GM23338 (cell line): ENCODE data around the gene OSBPL6. TPM values are rescaled to one million over a fixed set of nuclear protein-coding genes. Genes with fewer than 3 reads are reported as not detected.

Experiments
- ATAC-seq: fragments of 200-7000 bp; cut with Tn5 transposase; 3 replicates; pipeline ENCODE4 v1.9.1; 2020
- DNase-seq: peaks from one replicate; pipeline ENCODE4 v3.0.0-alpha.2; 2015; ENCODE audit warnings: low spot score
- H2AFZ ChIP-seq: fragments of 200-600 bp; sonication (generic); 2 replicates; pipeline ENCODE4 v1.8.0; 2016; ENCODE audit warnings: antibody characterized with exemption, mild to moderate bottlenecking, moderate library complexity
- H3F3A ChIP-seq: fragments of 200-600 bp; sonication (generic); replicated peaks from 2 replicates; pipeline ENCODE4 v1.8.0; 2017; ENCODE audit warnings: antibody characterized with exemption, mixed run types, low read depth
- H3K27ac ChIP-seq: fragments of 200-600 bp; sonication (generic); 2 replicates; pipeline ENCODE4 v1.6.1; 2016; ENCODE audit warnings: low read depth
- H3K27me3 ChIP-seq: fragments of 200-600 bp; sonication (generic); 2 replicates; pipeline ENCODE4 v1.8.0; 2016; ENCODE audit warnings: mild to moderate bottlenecking, mixed run types, moderate library complexity; ENCODE audit not compliant: insufficient read depth
- H3K36me3 ChIP-seq: fragments of 200-600 bp; sonication (generic); 2 replicates; pipeline ENCODE4 v1.8.0; 2016; ENCODE audit warnings: mild to moderate bottlenecking; ENCODE audit not compliant: insufficient read depth
- H3K4me1 ChIP-seq: fragments of 200-600 bp; sonication (generic); 2 replicates; pipeline ENCODE4 v1.8.0; 2016; ENCODE audit warnings: mild to moderate bottlenecking, moderate library complexity; ENCODE audit not compliant: insufficient read depth
- H3K4me2 ChIP-seq: fragments of 200-600 bp; sonication (generic); 2 replicates; pipeline ENCODE4 v1.7.1; 2017; ENCODE audit warnings: mixed run types
- H3K4me3 ChIP-seq: fragments of 200-600 bp; sonication (generic); 2 replicates; pipeline ENCODE4 v1.6.1; 2016; ENCODE audit warnings: mixed run types
- H3K79me2 ChIP-seq: fragments of 200-600 bp; sonication (generic); replicated peaks from 2 replicates; pipeline ENCODE4 v1.8.0; 2017; ENCODE audit warnings: mild to moderate bottlenecking; ENCODE audit not compliant: insufficient read depth
- H3K9me2 ChIP-seq: fragments of 200-600 bp; sonication (generic); 2 replicates; pipeline ENCODE4 v1.8.0; 2017; ENCODE audit not compliant: insufficient read depth
- H4K20me1 ChIP-seq: fragments of 200-600 bp; sonication (generic); replicated peaks from 2 replicates; pipeline ENCODE4 v1.8.0; 2017; ENCODE audit warnings: mild to moderate bottlenecking; ENCODE audit not compliant: insufficient read depth
- H3K27ac Mint-ChIP-seq: 2 replicates; pipeline ENCODE4 v1.8.0; 2020; ENCODE audit warnings: inconsistent platforms, mild to moderate bottlenecking, moderate library complexity, mixed read lengths
- H3K27me3 Mint-ChIP-seq: 3 replicates; pipeline ENCODE4 v1.8.0; 2022; ENCODE audit warnings: low read depth, mild to moderate bottlenecking, moderate library complexity, mixed read lengths, inconsistent platforms; ENCODE audit not compliant: insufficient read depth, poor library complexity
- H3K36me3 Mint-ChIP-seq: 3 replicates; pipeline ENCODE4 v1.8.0; 2021; ENCODE audit warnings: low read depth, mild to moderate bottlenecking, inconsistent platforms, moderate library complexity, mixed read lengths
- H3K4me1 Mint-ChIP-seq: 3 replicates; pipeline ENCODE4 v1.8.0; 2020; ENCODE audit warnings: mild to moderate bottlenecking, inconsistent platforms, mixed read lengths
- H3K4me3 Mint-ChIP-seq: 3 replicates; pipeline ENCODE4 v1.8.0; 2021; ENCODE audit warnings: moderate library complexity, mild to moderate bottlenecking, inconsistent platforms, mixed read lengths
- H3K9me3 Mint-ChIP-seq: 3 replicates; pipeline ENCODE4 v1.8.0; 2020; ENCODE audit warnings: moderate library complexity, mild to moderate bottlenecking, inconsistent platforms, mixed read lengths
- CREB1 ChIP-seq: fragments of 250-450 bp; sonication (Bioruptor Pico); IDR thresholded peaks from 2 replicates; pipeline ENCODE4 v1.5.0; 2020; ENCODE audit warnings: low read depth, mild to moderate bottlenecking, moderate library complexity
- ETS1 ChIP-seq: IDR thresholded peaks from 2 replicates; pipeline ENCODE4 v1.6.1; 2016; ENCODE audit warnings: antibody characterized with exemption
- EZH2 ChIP-seq: fragments of 200-600 bp; sonication (generic); IDR thresholded peaks from one replicate; pipeline ENCODE4 v1.8.0; 2017; ENCODE audit warnings: antibody characterized with exemption, mild to moderate bottlenecking, low read depth; ENCODE audit not compliant: unreplicated experiment
- EZH2phosphoT487 ChIP-seq: fragments of 200-600 bp; sonication (generic); IDR thresholded peaks from one replicate; pipeline ENCODE4 v1.8.1; 2018; ENCODE audit warnings: antibody characterized with exemption; ENCODE audit not compliant: unreplicated experiment
- JUNB ChIP-seq: IDR thresholded peaks from one replicate; pipeline ENCODE4 v1.6.1; 2016; ENCODE audit warnings: antibody characterized with exemption; ENCODE audit not compliant: unreplicated experiment
- NANOG ChIP-seq: IDR thresholded peaks from 2 replicates; pipeline ENCODE4 v1.6.1; 2016; ENCODE audit warnings: antibody characterized with exemption, borderline replicate concordance
- POLR2AphosphoS5 ChIP-seq: IDR thresholded peaks from 2 replicates; pipeline ENCODE4 v1.6.1; 2016; ENCODE audit warnings: antibody characterized with exemption, low read depth
- REST ChIP-seq: IDR thresholded peaks from one replicate; pipeline ENCODE4 v1.6.1; 2018; ENCODE audit warnings: antibody characterized with exemption; ENCODE audit not compliant: unreplicated experiment
- STAT1 ChIP-seq: IDR thresholded peaks from one replicate; pipeline ENCODE4 v1.6.1; 2016; ENCODE audit warnings: antibody characterized with exemption; ENCODE audit not compliant: unreplicated experiment
- ZNF114 ChIP-seq: fragments of 250-450 bp; sonication (Bioruptor Pico); IDR thresholded peaks from 2 replicates; pipeline ENCODE4 v1.5.0; 2020; ENCODE audit warnings: mild to moderate bottlenecking, moderate library complexity
- ZNF331 ChIP-seq: fragments of 250-450 bp; sonication (Bioruptor Pico); IDR thresholded peaks from 2 replicates; pipeline ENCODE4 v1.5.0; 2020; ENCODE audit warnings: low read depth, mild to moderate bottlenecking, moderate library complexity
- polyA plus RNA-seq: library from polyadenylated mRNA; unstranded; fragments of >200 nt; fragmentation: Nextera tagmentation; extraction: Ambion mirVana; gene quantifications from 2 replicates; pipeline ENCODE4 v1.2.1, GENCODE V29; 2016
- total RNA-seq: library from RNA; depleted of rRNA; stranded (reverse); fragments of >200 nt; shearing (Covaris generic); gene quantifications from 2 replicates; pipeline ENCODE4 v1.2.3, GENCODE V29; 2014

OSBPL6 gene
- total and polyA plus RNA-seq, 2 experiments from 2014 or later, result 6.0 to 8.5 TPM

- TF ChIP-seq EZH2phosphoT487, result no peak
- TF ChIP-seq JUNB, result no peak
- no peak for TF ChIP-seq ZNF331
- TF ChIP-seq CREB1 (CRISPR knock-in tag), result no peak
- TF ChIP-seq REST, result no peak
- no peak for TF ChIP-seq ZNF114 (CRISPR knock-in tag)
Measured at GRCh38 chr2:178243961-178244360, 49.6 kb downstream of the OSBPL6 start (continued).

- H3K36me3 Mint-ChIP-seq, result no peaks in the 10 kb centered on the region
- Histone ChIP-seq H3K36me3 (no peaks in the 10 kb centered on the region), H3K4me2 (no peak overlapping the region), H3K79me2 (no peaks in the 10 kb centered on the region), H3K4me3 (no peak overlapping the region), H3F3A (no peaks in the 10 kb centered on the region), H2AFZ (no peak overlapping the region), H3K27me3 (no peaks in the 10 kb centered on the region), H4K20me1 (no peaks in the 10 kb centered on the region), H3K9me2 (no peaks in the 10 kb centered on the region; the same call in 1 of the 2 replicates), H3K27ac (no peak overlapping the region), H3K4me1 (no peaks in the 10 kb centered on the region)
- ATAC-seq (no peak), DNase-seq (no peak)
- H3K4me1 Mint-ChIP-seq, result peaks cover 4% of the 10 kb centered on the region
- no peak overlapping the region for H3K4me3 Mint-ChIP-seq
- peaks cover 5% of the 10 kb centered on the region for H3K27me3 Mint-ChIP-seq
- H3K9me3 Mint-ChIP-seq, result no peaks in the 10 kb centered on the region
- TF ChIP-seq EZH2phosphoT487 (no peak), REST (no peak), ZNF114 (CRISPR knock-in tag) (no peak)
- no peak overlapping the region for H3K27ac Mint-ChIP-seq
Measured at GRCh38 chr2:178244777-178245176, 50.5 kb downstream of the OSBPL6 start.

GRCh38 chr2:178246696-178247095 is 52.4 kb downstream of the OSBPL6 start:
- peaks cover 4% of the 10 kb centered on the region for H3K4me1 Mint-ChIP-seq
- H3K9me2 ChIP-seq, result no peaks in the 10 kb centered on the region; the same call in 1 of the 2 replicates
- H3K36me3 Mint-ChIP-seq, result no peaks in the 10 kb centered on the region
- no peaks in the 10 kb centered on the region for H3K79me2 ChIP-seq
- no peak overlapping the region for H3K27ac Mint-ChIP-seq
- H3K27me3 Mint-ChIP-seq, result peaks cover 5% of the 10 kb centered on the region
- H3K4me2 ChIP-seq, result no peak overlapping the region
- DNase-seq (no peak), ATAC-seq (no peak)
- H3F3A ChIP-seq, result no peaks in the 10 kb centered on the region
- no peaks in the 10 kb centered on the region for H3K36me3 ChIP-seq
- H3K27ac ChIP-seq, result no peak overlapping the region
- H3K4me3 Mint-ChIP-seq, result no peak overlapping the region
- H4K20me1 ChIP-seq, result no peaks in the 10 kb centered on the region
- H2AFZ ChIP-seq, result no peak overlapping the region
- H3K27me3 ChIP-seq, result no peaks in the 10 kb centered on the region
- no peaks in the 10 kb centered on the region for H3K9me3 Mint-ChIP-seq
- H3K4me3 ChIP-seq, result no peak overlapping the region
- H3K4me1 ChIP-seq, result no peaks in the 10 kb centered on the region
- TF ChIP-seq POLR2AphosphoS5 (no peak), ZNF114 (CRISPR knock-in tag) (no peak), STAT1 (no peak), REST (no peak), ETS1 (no peak), NANOG (no peak), JUNB (no peak), EZH2 (no peak)
